Activated CD8-positive, alpha-beta memory T cell treated with anti-CD3 and anti-CD28 coated beads for 24 hours (primary cell): ENCODE data around the gene NEK1.

Source experiments
- DNase-seq: peaks from one replicate; pipeline ENCODE4 v3.0.0-alpha.2; 2020

The NEK1 gene

DNA sequence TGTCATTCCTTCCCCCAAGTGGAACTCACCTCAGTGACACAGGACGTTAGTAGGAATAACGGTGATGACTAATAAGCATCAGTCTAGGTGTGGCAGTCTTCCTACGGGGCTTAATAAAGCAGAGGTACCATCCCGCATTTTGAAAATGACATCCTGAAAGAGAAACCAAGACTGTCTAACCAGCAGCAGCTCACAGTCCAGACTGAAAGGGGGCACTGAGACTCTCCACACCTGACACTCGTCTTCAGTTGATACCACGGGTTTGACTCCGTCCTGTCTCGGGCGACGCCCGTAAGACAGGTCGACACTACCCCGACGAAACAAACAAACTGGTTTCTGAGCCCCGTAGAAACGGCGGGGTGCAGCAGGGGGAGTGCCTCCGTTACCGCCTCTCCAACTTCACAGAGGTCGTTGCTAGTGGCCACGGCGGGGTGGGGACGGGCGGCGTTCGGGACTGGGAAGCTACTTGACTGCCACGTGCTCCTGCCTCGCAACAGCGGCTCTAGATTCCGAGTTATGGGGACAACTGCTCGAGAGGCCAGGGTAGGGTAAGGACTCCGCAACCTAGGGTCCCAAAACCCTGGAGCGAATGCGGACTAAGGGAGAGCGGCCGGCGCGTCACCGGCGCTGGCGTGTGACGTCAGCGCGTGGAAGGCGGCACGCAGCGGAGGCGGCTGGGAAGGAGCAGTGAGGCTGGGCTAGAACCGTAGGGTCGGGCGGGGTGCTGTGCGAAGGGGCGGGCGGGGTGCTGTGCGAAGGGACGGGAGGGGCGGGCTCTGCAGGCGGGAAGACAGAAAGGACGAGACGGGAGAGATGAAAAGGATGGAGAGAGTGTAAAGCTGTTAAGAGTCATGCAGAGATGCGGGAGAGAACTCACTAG is at the start of gene NEK1:
Gene NEK1 (minus strand): TSS at position 593 of the 880 bp plus-strand sequence. CDS start 9,953 bp downstream, outside the sequence.
- peak; percentile 92 for DNase-seq

GRCh38 chr4:169661761-169662160 is 49.4 kb upstream of the NEK1 start:
- no peak for DNase-seq

GRCh38 chr4:169660929-169661328 is 48.5 kb upstream of the NEK1 start:
- no peak for DNase-seq

- DNase-seq = peak; percentile 61
Observed at GRCh38 chr4:169659716-169660670, 47.6 kb upstream of the NEK1 start.

DNA sequence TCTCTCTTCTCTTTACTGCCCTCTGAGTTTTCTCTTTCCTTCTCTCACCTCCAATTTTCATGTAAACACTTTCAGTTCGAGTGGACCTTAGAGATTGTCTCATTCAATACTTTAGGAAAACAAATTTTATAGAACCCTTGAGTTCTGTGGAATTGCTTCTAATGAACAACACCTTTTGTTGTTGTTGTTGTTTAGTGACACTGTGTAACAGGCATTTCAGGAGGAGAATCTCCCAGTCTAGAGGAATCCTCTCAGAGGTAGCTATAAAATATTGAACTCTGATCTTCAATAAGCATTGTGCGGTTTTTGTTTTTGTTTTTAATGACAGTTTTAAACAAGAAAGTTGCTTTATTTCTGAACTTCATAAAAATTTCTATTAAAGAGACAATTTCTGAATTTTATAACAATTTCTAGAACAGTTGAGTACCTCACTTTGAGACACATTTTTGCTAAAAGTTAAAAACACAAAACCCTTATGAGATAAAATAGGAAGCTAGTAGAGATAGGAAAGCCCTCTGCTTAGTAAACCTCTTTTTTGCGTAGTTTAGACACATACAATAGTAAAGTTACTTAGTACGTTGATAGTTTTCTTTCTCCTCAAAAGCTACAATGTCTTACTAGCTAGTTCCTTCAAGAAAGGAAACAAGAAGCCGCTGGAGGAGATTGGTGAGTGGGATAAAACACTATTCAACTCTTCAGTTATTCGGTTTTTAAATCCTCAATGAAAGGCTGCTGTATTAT is 46.8 kb upstream of the NEK1 start:
- DNase-seq = no peak

DNA sequence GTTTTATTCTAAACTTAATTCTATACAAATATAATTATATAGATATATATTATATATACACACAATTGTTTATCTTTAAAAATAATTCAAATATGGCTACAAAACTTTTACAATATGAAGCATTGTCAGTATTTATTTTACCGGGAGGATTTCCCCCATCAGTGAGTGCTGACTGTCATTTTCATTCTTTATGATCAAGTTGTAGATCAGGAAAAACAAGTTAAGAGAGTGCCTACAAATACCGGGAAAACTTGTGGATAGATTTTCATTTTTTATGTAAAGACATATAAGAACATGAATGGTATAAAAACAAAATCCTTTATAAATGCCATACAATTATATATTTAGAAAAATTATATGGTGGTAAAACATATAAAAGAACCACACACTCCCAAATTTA is 45.8 kb upstream of the NEK1 start:
- DNase-seq = no peak

DNA sequence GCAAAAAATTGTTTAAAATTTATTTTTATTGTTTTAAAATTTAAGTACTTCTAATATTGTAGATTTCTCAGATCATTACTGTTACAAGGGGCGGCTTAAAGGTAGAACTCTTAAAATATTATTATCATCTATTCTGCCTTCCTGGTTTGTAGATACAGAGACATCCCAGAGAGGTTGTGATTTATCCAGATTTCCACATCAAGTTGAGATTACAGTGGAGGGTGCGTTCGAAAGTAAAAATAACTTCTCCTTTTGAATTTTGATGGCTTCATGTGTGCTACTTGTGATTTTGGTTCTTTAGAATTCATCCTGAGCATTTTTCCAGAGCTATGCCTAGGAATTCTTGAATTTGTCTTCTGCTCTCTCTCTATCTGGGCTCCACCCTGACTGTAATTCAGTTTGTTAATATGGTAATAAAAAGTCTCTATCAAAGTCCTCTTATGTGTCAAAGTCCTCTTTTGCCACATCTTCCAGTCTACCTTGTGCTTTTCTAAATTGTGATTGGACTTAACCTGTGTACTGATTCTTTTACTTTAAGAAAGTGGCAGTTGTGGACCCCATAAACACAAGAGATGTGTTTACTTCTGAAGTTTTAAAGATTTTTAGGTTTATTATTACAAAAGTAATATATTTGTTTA is 45.2 kb upstream of the NEK1 start:
- DNase-seq = no peak

DNA sequence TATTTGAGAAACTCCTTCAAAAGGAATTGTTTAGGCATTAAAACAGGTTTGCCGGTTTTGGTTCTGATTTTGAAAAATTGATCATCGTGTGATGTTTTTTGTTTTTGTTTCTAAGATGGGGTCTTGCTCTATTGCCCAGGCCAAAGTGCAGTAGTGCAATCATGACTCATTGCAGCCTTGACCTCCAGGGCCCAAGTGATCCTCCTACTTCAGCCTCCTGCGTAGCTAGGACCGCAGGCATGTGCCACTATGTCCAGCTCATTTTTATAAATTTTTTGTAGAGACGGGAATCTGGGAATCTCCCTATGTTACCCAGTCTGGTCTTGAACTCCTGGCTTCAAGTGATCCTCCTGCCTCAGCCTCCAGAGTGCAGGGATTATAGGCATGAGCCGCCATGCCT is 43.0 kb upstream of the NEK1 start:
- DNase-seq = no peak

GRCh38 chr4:169652535-169652934 is 40.2 kb upstream of the NEK1 start:
- no peak for DNase-seq

- no peak for DNase-seq
Observed at GRCh38 chr4:169650227-169650936, 38.0 kb upstream of the NEK1 start.

- DNase-seq = no peak
Observed at GRCh38 chr4:169649545-169650226, 37.3 kb upstream of the NEK1 start.

- no peak for DNase-seq
Observed at GRCh38 chr4:169645627-169646026, 33.2 kb upstream of the NEK1 start.

DNA sequence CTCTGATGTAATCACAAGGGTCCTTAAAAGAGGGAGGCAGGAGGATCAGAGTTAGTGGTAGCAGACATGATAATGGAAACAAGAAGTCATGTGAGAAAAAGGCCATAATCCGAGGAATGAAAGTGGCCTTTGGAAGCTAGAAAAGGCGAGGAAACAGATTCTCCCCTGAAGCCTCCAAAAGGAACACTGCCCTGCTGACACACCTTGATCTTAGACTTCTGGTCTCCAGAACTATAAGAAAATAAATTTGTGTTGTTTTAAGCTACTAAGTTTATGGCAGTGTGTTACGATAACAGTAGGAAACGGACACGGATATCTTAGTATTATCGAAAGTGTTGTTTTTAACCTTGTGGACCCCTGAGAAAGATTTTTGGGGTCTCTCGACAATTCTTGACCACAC is 32.4 kb upstream of the NEK1 start:
- no peak for DNase-seq

DNA sequence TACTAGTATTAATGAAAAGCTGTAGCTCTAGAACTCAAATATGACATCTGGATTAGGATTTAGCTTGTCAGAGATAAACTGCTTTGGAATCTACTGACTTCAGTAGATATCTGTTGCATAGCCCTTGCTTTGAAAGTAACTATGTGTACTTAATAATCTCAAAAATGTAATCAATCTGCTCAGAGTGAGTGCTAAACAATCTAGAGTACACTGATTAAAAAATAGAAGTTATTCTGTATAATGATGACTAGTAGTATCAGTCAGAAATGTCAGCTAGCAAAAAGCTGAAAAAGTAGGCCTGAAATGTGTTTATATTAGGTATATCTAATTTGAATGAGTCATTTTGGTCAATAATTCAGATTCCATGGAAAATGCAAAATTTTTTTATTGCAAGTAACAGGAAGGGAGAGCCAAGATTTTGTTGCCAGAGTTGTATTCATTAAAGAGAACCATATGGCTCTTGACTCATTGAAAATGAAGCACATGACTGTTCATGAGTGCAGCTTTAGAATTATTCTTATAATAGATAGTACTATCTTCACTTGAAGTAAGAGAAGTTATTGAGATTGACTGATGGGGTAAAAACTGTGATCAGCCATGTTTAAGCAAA is 28.0 kb upstream of the NEK1 start:
- DNase-seq = no peak

GRCh38 chr4:169634975-169635374 is 22.6 kb upstream of the NEK1 start:
- DNase-seq = no peak

GRCh38 chr4:169632896-169633295 is 20.5 kb upstream of the NEK1 start:
- no peak for DNase-seq

DNA sequence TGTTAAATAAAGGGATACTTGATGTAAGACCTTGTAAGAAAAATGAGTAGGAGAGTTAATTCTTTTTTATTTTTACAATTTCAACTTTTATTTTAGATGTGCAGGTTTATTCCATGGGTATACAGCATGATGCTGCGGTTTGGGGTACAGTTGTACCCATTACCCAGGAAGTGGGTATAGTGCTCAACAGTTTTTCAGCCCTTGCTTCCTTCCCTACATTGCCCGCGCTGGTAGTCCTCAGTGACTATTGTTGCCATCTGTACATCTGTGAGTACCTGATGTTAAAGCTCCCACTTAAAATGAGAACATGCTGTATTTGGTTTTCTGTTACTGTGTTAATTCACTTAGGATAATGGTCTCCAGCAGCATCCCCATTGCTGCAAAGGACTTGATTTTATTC is 17.7 kb upstream of the NEK1 start:
- DNase-seq = no peak

DNA sequence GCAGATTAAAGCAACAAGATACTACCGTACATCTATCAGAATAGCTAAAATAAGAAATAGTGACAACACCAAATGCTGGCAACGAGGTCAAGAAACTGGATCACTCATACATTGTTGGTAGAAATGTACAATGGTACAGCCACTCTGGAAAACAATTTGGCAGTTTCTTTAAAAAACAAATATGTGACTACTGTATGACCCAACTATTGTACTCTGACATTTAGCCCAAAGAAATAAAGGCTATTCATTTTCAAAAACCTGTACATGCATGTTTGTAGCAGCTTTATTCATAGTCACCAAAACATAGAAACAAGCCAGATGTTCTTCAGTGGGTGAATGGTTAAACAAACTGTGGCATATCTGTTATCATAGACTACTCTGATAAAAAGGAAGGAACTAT is 16.2 kb upstream of the NEK1 start:
- DNase-seq = no peak

GRCh38 chr4:169627307-169627706 is 14.9 kb upstream of the NEK1 start:
- no peak for DNase-seq
